Ovary (tissue), 3 donors: Measurements from ENCODE around the gene COMMD3.

Source experiments
- EP300 ChIP-seq: sonication (generic); formaldehyde crosslinking; IDR thresholded peaks from one replicate; pipeline ENCODE4 v1.6.1; 2017; ENCODE audit warnings: antibody characterized with exemption
- POLR2A ChIP-seq: fragments of 450-650 bp; IDR thresholded peaks from one replicate; pipeline ENCODE4 v1.6.1; 2017; ENCODE audit warnings: antibody characterized with exemption, mild to moderate bottlenecking, moderate library complexity
- TF ChIP-seq, protein P1 (sequence below), 3 donors: fragments of 450-650 bp in 2 of 3; fragments of 200-600 bp in 1 of 3; IDR thresholded peaks; one replicate each; pipeline versions ENCODE4 v1.5.1 to v1.8.0; 2016 to 2022; ENCODE audit warnings: antibody characterized with exemption in 3 of 3, mild to moderate bottlenecking in 1 of 3
- donor health status: DM: no; HTN: no; CAD: no.

DNA sequence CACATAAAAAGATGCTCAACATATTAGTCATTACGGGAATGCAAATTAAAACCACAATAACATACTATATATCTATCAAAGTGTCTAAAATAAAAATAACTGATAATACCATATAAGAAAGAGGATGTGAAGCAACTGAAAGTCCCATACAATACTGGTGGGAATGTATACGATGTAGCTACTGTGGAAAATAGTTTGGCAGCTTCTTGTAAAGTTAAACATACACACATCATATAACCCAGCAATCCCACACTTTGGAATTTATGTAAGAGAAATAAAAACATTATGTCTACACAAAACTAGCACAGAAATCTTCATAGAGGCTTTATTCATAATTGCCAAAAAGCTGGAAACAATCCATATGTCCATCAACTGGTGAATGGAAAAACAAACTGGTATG is 10.5 kb upstream of the COMMD3 start:
- TF ChIP-seq EP300: no peak
- TF ChIP-seq, protein P1, sequence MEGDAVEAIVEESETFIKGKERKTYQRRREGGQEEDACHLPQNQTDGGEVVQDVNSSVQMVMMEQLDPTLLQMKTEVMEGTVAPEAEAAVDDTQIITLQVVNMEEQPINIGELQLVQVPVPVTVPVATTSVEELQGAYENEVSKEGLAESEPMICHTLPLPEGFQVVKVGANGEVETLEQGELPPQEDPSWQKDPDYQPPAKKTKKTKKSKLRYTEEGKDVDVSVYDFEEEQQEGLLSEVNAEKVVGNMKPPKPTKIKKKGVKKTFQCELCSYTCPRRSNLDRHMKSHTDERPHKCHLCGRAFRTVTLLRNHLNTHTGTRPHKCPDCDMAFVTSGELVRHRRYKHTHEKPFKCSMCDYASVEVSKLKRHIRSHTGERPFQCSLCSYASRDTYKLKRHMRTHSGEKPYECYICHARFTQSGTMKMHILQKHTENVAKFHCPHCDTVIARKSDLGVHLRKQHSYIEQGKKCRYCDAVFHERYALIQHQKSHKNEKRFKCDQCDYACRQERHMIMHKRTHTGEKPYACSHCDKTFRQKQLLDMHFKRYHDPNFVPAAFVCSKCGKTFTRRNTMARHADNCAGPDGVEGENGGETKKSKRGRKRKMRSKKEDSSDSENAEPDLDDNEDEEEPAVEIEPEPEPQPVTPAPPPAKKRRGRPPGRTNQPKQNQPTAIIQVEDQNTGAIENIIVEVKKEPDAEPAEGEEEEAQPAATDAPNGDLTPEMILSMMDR (IDR thresholded peaks at IDR 0.05): no peak
- TF ChIP-seq POLR2A: no peak
